GM12873 (cell line): ENCODE data around the gene HOXA4.

ENCODE experiments used
- CTCF ChIP-seq: IDR thresholded peaks from 2 replicates; pipeline ENCODE4 v1.5.1; 2012; ENCODE audit warnings: low read depth, mild to moderate bottlenecking, moderate library complexity, low read length, control low read depth; ENCODE audit not compliant: insufficient read depth; ENCODE audit errors: missing control alignments

Gene HOXA4

GRCh38 chr7:27112361-27112760 lies 18.2 kb downstream of the HOXA4 start:
- no peak for TF ChIP-seq CTCF

DNA sequence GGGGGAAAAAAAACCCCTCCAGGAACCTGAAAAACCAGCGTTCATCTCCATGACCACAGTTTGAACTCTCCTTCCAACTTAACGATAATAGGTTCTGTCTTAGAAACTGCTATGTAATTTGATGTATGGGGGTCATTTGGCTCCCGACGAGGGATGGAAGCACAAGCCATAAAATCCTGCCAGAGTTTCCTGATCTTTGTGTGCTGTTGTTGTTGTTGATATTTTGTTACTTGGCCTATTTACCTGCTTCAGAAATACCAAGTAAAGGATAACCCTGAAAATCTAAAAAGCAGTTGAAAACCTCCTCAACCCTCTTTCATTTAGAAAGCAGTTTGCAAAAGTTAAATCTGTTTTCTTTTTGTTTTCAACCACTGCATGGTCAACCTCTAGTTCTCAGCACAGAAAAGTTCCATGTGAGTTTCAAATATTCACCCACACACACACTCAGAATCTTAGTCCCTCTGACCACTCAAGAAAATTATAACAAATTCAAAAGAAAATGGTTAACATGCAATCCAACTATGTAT lies 18.7 kb downstream of the HOXA4 start:
- TF ChIP-seq CTCF = no peak

DNA sequence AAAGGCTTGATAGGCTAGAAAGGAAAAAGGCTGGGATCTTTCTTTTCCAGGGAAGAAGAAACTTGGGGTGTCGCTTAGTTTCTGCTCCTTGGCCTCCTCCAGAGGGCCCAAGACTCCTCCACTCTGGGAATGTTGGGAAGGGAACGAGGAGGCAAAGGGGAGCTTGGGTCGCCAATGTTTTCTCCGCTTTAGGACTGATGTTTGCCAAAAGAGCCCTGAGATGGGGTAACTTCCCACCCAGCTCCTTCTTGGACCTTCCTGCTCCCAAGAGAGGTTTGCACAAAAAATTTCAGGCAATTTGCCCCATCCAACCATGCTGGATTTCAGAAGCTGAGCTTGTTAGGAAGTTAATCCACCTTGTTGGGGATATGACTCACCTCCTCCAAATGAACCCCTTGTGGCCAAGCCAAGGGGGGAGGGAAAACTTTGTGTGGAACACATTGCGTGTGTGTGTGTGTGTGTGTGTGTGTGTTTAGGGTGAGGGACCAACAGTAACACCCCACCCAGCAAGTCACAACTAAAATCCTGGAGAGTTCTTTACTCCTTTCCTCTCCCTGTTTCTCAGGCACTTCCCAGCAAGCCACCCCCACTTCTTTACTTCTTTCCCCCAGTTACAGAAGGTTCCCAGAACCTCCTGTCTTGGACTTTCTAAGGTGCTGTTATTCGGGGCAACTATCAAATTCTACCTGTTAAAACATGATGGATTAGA lies 19.4 kb downstream of the HOXA4 start:
- no peak for TF ChIP-seq CTCF

GRCh38 chr7:27110186-27111031 lies 20.1 kb downstream of the HOXA4 start:
- no peak for TF ChIP-seq CTCF

DNA sequence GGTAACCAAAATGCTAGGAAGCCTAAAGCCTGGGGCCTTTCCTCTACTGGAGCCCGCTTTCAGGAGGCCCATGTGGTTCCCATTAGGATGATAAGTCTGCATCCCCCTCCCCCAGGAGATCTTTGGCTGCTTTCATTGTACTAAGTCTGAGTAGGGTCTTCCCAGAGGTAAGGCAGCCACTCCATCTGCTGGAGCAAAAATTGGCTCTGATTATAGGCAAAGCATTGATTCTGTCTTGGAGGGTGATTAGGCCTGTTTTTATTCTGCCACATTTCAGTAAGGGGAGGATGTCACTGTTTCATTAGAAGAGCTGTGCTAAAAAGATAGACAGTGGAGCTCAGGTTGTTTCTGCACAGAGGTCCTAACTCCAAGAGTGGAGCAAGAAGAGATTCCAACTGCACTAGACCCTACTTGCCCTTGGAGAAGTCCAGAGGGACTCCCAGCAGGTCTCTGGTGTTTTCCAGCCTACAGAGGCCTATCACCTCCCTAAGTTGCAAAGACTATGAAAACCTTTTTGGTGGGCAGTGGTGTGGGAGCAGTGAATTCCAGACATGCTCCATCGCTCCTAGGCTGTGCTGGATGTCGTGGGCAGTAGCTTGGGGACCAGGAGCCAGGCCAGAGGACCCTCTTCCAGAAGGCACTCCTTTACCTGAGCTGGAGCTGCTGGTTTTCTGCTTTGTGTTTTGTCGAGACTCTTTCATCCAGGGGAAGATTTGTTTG lies 20.9 kb downstream of the HOXA4 start:
- no peak for TF ChIP-seq CTCF

DNA sequence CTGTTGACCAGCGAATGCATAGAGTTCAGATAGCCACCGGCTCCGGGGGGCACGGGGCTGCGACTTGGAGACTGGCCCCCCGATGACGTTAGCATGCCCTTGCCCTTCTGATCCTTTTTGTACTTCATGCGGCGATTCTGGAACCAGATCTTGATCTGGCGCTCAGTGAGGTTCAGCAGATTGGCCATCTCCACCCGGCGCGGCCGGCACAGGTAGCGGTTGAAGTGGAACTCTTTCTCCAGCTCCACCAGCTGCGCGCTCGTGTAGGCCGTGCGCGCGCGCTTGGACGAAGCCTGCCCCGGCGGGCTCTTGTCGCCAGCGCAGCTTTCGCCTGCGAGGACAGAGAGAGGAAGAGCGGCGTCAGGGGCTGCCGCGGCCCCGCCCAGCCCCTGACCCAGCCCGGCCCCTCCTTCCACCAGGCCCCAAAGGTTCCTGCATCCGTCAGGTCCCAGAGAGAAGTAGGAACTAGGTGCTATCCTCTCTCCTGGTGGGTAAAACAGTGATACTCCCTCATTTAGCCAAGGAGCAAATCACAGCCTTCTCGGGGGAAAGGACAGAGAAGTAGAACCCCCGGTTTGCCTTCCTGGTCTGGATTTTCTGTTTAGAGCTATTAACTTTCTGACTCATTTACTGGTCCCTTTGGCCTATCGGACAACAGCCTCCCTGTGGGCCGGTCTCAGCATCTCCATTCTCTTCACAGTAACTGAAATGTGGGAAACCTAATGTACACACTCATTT lies 22.0 kb downstream of the HOXA4 start:
- TF ChIP-seq CTCF = no peak
